Neural cell (in vitro differentiated cells): Measurements from ENCODE around the gene POLR2L. TPM values are rescaled to one million over a fixed set of nuclear protein-coding genes. Genes with fewer than 3 reads are reported as not detected.
A peak's percentile ranks its signal among the peaks of the same experiment; 100 is the strongest.

Experiments used
- H2AFZ ChIP-seq: fragments of 200-600, 300-800 bp; sonication (generic), shearing (Covaris generic); 2 replicates; pipeline ENCODE4 v1.6.0; 2014; ENCODE audit warnings: low read depth, mild to moderate bottlenecking, antibody characterized with exemption, low read length, moderate library complexity
- H3F3A ChIP-seq: fragments of 200-600 bp; shearing (Covaris generic); 2 replicates; pipeline ENCODE4 v1.6.1; 2016; ENCODE audit warnings: mild to moderate bottlenecking, moderate library complexity, mixed read lengths, antibody characterized with exemption, low read length; ENCODE audit not compliant: insufficient read depth, poor library complexity, severe bottlenecking
- H3K27ac ChIP-seq: fragments of 200-600, 300-800 bp; sonication (generic), shearing (Covaris generic); 2 replicates; pipeline ENCODE4 v1.5.1; 2014; ENCODE audit warnings: mild to moderate bottlenecking, low read length, moderate library complexity
- H3K27me3 ChIP-seq: fragments of 300-800, 200-600 bp; sonication (generic), shearing (Covaris generic); 2 replicates; pipeline ENCODE4 v1.6.0; 2014; ENCODE audit warnings: mild to moderate bottlenecking, low read depth, low read length, moderate library complexity; ENCODE audit not compliant: insufficient read depth
- H3K36me3 ChIP-seq: fragments of 300-800, 200-600 bp; sonication (generic), shearing (Covaris generic); 2 replicates; pipeline ENCODE4 v1.5.1; 2014; ENCODE audit warnings: mild to moderate bottlenecking, antibody characterized with exemption, low read length, moderate library complexity; ENCODE audit not compliant: insufficient read depth
- H3K4me2 ChIP-seq: fragments of 300-800, 200-600 bp; sonication (generic), shearing (Covaris generic); 2 replicates; pipeline ENCODE4 v1.6.0; 2014; ENCODE audit warnings: mild to moderate bottlenecking, low read length
- H3K4me3 ChIP-seq: fragments of 300-800, 200-600 bp; sonication (generic), shearing (Covaris generic); 2 replicates; pipeline ENCODE4 v1.5.1; 2014; ENCODE audit warnings: mild to moderate bottlenecking, low read length, moderate library complexity
- H3K79me2 ChIP-seq: fragments of 200-600 bp; shearing (Covaris generic); replicated peaks from 2 replicates; pipeline ENCODE4 v1.6.0; 2014; ENCODE audit warnings: mild to moderate bottlenecking, low read length, moderate library complexity; ENCODE audit not compliant: insufficient read depth
- H3K9ac ChIP-seq: fragments of 300-800, 200-600 bp; sonication (generic), shearing (Covaris generic); 2 replicates; pipeline ENCODE4 v1.6.1; 2016; ENCODE audit warnings: mild to moderate bottlenecking, low read length, mixed read lengths
- H3K9me2 ChIP-seq: fragments of 200-600 bp; shearing (Covaris generic); 2 replicates; pipeline ENCODE4 v1.6.1; 2016; ENCODE audit warnings: mild to moderate bottlenecking, low read length, mixed read lengths; ENCODE audit not compliant: insufficient read depth
- H3K9me3 ChIP-seq: fragments of 200-600, 300-800 bp; sonication (generic), shearing (Covaris generic); 2 replicates; pipeline ENCODE4 v1.6.1; 2016; ENCODE audit warnings: mild to moderate bottlenecking, mixed run types, low read length, moderate library complexity, mixed read lengths
- H4K20me1 ChIP-seq: fragments of 200-600 bp; shearing (Covaris generic); 2 replicates; pipeline ENCODE4 v1.6.1; 2016; ENCODE audit warnings: mild to moderate bottlenecking, mixed run types; ENCODE audit not compliant: insufficient read depth
- CTCF ChIP-seq: fragments of 450-650 bp; IDR thresholded peaks from 2 replicates; pipeline ENCODE4 v1.5.1; 2014; ENCODE audit warnings: antibody characterized with exemption, mild to moderate bottlenecking, moderate library complexity; ENCODE audit not compliant: poor library complexity, severe bottlenecking
- EP300 ChIP-seq: fragments of 450-650 bp; conservative IDR thresholded peaks from 2 replicates; pipeline ENCODE4 v1.6.1; 2014; ENCODE audit warnings: antibody characterized with exemption, mild to moderate bottlenecking, moderate library complexity; ENCODE audit not compliant: poor library complexity, severe bottlenecking
- EZH2 ChIP-seq: fragments of 200-600, 300-800 bp; shearing (Covaris generic), sonication (generic); IDR thresholded peaks from 2 replicates; pipeline ENCODE4 v1.6.1; 2014; ENCODE audit warnings: antibody characterized with exemption, low read length, borderline replicate concordance, mild to moderate bottlenecking; ENCODE audit not compliant: insufficient read depth, poor library complexity, severe bottlenecking
- MXI1 ChIP-seq: fragments of 450-650 bp; conservative IDR thresholded peaks from 2 replicates; pipeline ENCODE4 v1.6.1; 2014; ENCODE audit warnings: antibody characterized with exemption, mild to moderate bottlenecking; ENCODE audit not compliant: poor library complexity, severe bottlenecking
- POLR2AphosphoS5 ChIP-seq: IDR thresholded peaks from 2 replicates; pipeline ENCODE4 v1.6.1; 2012
- RAD21 ChIP-seq: fragments of 450-650 bp; conservative IDR thresholded peaks from 2 replicates; pipeline ENCODE4 v1.6.1; 2014; ENCODE audit warnings: antibody characterized with exemption, mild to moderate bottlenecking, moderate library complexity
- SMC3 ChIP-seq: fragments of 450-650 bp; conservative IDR thresholded peaks from 2 replicates; pipeline ENCODE4 v1.6.1; 2014; ENCODE audit warnings: antibody characterized with exemption, mild to moderate bottlenecking, moderate library complexity; ENCODE audit not compliant: poor library complexity
- TAF1 ChIP-seq: IDR thresholded peaks from 2 replicates; pipeline ENCODE4 v1.6.1; 2012; ENCODE audit warnings: low read depth
- polyA plus RNA-seq: library from polyadenylated mRNA; depleted of rRNA; stranded (reverse); fragments of >200 nt; gene quantifications from 2 replicates; pipeline ENCODE4 v1.2.3, GENCODE V29; 2014
- TF ChIP-seq, protein P1 (sequence below): IDR thresholded peaks from 2 replicates; pipeline ENCODE4 v1.6.1; 2012; ENCODE audit warnings: borderline replicate concordance

Gene POLR2L
- polyA plus RNA-seq, 1 donor from 2014 or later = 62.3 TPM

- Histone ChIP-seq H3K27me3 (no peaks in the 10 kb centered on the region), H3F3A (no peaks in the 10 kb centered on the region), H3K4me3 (peak overlapping the region; percentile 100), H2AFZ (peak overlapping the region; percentile 68), H3K9me3 (no peaks in the 10 kb centered on the region), H3K9me2 (no peaks in the 10 kb centered on the region), H3K4me2 (peak overlapping the region; percentile 63), H3K9ac (peak overlapping the region; percentile 99), H3K36me3 (no peaks in the 10 kb centered on the region), H3K79me2 (peaks cover 13% of the 10 kb centered on the region), H3K27ac (peak overlapping the region; percentile 99), H4K20me1 (no peaks in the 10 kb centered on the region)
- TF ChIP-seq TAF1 = peak; percentile 53
- TF ChIP-seq POLR2AphosphoS5 = peak; percentile 67
- TF ChIP-seq CTCF = no peak
- TF ChIP-seq MXI1 = peak; percentile 78
Observed at GRCh38 chr11:797296-798092, 44.8 kb downstream of the POLR2L start.

- H3K4me2 ChIP-seq = peak overlapping the region; percentile 63
- no peaks in the 10 kb centered on the region for H3F3A ChIP-seq
- H3K27me3 ChIP-seq = no peaks in the 10 kb centered on the region
- H3K9ac ChIP-seq = peak overlapping the region; percentile 99
- no peaks in the 10 kb centered on the region for H3K9me3 ChIP-seq
- no peaks in the 10 kb centered on the region for H3K36me3 ChIP-seq
- peak overlapping the region; percentile 99 for H3K27ac ChIP-seq
- no peaks in the 10 kb centered on the region for H4K20me1 ChIP-seq
- no peak for TF ChIP-seq RAD21
- no peak for TF ChIP-seq TAF1
- TF ChIP-seq EZH2 = no peak
- TF ChIP-seq SMC3 = no peak
- TF ChIP-seq EP300 = no peak
- TF ChIP-seq MXI1 = no peak
- no peak for TF ChIP-seq CTCF
- TF ChIP-seq, protein P1, sequence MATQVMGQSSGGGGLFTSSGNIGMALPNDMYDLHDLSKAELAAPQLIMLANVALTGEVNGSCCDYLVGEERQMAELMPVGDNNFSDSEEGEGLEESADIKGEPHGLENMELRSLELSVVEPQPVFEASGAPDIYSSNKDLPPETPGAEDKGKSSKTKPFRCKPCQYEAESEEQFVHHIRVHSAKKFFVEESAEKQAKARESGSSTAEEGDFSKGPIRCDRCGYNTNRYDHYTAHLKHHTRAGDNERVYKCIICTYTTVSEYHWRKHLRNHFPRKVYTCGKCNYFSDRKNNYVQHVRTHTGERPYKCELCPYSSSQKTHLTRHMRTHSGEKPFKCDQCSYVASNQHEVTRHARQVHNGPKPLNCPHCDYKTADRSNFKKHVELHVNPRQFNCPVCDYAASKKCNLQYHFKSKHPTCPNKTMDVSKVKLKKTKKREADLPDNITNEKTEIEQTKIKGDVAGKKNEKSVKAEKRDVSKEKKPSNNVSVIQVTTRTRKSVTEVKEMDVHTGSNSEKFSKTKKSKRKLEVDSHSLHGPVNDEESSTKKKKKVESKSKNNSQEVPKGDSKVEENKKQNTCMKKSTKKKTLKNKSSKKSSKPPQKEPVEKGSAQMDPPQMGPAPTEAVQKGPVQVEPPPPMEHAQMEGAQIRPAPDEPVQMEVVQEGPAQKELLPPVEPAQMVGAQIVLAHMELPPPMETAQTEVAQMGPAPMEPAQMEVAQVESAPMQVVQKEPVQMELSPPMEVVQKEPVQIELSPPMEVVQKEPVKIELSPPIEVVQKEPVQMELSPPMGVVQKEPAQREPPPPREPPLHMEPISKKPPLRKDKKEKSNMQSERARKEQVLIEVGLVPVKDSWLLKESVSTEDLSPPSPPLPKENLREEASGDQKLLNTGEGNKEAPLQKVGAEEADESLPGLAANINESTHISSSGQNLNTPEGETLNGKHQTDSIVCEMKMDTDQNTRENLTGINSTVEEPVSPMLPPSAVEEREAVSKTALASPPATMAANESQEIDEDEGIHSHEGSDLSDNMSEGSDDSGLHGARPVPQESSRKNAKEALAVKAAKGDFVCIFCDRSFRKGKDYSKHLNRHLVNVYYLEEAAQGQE = no peak
- TF ChIP-seq POLR2AphosphoS5 = no peak
- H3K9me2 ChIP-seq = no peaks in the 10 kb centered on the region
- H3K79me2 ChIP-seq = peaks cover 13% of the 10 kb centered on the region
- H3K4me3 ChIP-seq = peak overlapping the region; percentile 100
- H2AFZ ChIP-seq = no peak overlapping the region
Observed at GRCh38 chr11:796565-797295, 45.6 kb downstream of the POLR2L start.
